HG02759 (cell line): ENCODE data around the gene PRPF6.

ENCODE experiments used
- ATAC-seq: cut with Tn5 transposase; IDR thresholded peaks from one replicate; pipeline ENCODE4 v1.9.1; 2021; ENCODE audit warnings: mild to moderate bottlenecking, moderate library complexity; ENCODE audit not compliant: unreplicated experiment

Gene PRPF6

GRCh38 chr20:64033981-64034493 is 53.1 kb downstream of the PRPF6 start:
- ATAC-seq: no peak

DNA sequence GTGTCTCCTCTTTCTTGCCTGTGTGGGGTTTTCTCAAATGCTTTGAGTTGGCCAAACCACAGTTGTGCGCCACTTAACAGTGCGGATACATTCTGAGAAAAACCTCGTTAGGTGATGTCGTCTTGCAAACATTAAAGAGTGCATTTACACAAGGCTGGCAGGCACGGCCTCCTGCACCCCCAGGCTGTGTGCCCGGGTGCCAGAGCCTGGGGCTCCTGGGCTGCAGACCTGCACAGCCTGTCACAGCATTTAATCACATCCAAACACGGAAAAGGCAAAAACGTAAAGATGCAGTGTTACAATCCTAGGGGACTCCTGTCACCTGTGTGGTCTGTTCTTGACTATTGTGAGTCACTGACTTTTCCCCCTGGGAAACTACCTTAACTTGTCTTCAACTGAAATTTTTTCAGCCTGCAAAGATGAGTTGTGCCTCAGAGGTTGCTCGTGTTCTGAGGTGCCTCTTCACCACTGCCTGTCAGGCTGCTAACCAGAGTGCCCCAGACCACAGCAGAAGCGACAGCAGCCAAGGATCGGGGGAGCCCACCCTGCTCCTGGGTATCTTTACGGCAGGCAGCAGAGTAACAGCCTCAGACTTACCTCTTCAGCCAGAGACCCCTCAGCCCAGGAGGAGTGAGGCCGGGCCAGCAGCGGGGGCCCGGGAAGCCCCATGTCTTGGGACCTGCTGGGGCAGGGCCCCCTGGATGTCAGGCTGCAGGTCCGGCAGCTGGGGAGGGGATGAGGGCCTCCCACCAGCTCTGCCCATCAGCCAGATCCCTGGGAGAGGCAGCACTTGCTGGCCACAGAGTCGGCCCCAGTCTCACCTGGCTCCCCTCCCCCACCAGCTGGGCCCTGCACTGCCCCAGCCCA is 54.4 kb downstream of the PRPF6 start:
- ATAC-seq: no peak

DNA sequence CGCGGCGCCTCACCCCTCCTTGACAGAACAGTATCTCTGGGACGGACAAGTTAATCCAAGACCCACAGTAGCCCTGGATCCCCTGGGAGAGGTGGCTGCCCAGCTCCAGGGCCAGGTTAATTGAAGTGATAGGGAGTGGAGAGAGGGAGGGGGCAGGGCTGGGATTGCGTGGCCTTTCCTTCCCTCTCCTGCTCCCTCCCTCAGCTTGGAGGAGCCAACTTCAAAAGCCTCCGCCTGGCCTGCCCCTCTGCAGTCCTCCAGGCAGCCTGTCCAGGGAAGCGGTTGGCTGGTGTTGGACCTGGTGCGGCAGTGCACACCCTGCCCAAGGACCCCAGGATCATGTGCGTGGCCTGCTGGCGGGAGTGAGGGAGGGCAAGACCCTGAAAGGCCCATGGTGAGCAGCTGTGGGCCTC is 55.0 kb downstream of the PRPF6 start, which contains the start of gene C20orf204:
TSS of gene C20orf204 (plus strand) at position 250 of the 413 bp plus-strand sequence. CDS start at position 392, 142 bp downstream.
- ATAC-seq: no peak

DNA sequence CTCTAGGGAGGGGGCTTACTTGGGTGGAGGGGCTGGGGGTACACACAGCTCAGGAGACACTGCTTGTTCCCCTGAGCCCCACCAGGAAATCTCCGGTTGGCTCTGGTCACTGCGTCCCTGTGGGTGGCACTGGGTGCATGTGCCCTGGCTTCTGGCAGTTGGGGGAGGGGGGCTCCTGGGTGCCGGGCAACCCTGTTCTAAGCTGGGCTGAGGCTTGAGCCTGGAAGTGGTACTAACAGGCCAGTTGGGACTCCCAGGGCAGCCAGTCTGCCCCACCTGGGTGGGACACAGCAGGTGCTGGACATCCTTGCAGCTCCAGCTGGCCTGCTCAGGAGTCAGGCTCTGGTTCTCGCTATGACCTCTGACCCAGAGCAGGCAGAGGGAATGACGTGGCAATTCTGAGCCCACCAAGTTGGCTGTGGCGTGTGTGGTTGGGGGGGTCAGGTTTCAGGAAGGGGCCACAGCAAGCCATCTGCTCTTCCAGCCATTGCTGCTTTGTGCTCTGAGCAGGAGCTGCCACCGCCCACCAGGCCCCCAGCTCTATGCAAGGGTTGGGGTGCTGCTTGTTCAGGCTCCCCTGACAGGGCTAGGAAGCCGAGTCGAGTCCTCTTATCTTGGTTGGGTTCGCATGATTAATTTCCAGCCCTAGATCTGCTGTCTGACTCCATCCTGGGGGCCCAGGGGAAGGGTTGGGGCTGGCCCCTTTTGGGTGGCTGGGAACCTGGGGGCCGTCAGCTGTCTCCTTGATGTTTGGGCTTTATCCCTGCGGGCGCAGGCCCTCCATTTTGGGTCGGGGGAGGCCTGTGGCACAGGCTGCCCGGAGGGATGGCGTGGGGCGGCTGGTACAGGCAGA is 55.6 kb downstream of the PRPF6 start:
- no peak for ATAC-seq

GRCh38 chr20:64037199-64037497 is 56.2 kb downstream of the PRPF6 start:
- ATAC-seq: no peak

GRCh38 chr20:64037498-64038213 is 56.7 kb downstream of the PRPF6 start:
- ATAC-seq: no peak

DNA sequence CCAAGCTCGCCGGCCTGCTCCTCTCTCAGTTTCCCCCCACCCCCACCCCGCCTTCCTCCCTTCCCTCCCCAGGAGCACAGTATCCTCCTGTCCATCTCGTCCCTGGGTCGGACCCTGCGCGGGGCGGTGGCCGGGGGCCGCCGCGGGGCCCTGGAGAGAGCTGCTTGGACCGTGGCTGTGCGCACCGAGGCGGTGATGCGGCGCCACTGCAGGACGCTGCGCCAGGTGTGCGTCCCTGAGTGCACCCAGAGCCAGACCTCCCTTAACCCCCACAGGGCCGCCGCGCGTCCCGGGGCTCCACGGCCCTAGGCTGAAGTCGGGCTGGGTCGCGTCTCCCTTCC is 57.3 kb downstream of the PRPF6 start:
- peak; percentile 38 for ATAC-seq

- peak; percentile 52 for ATAC-seq
These were observed 57.8 kb downstream of the PRPF6 start for GRCh38 chr20:64038565-64039292.

DNA sequence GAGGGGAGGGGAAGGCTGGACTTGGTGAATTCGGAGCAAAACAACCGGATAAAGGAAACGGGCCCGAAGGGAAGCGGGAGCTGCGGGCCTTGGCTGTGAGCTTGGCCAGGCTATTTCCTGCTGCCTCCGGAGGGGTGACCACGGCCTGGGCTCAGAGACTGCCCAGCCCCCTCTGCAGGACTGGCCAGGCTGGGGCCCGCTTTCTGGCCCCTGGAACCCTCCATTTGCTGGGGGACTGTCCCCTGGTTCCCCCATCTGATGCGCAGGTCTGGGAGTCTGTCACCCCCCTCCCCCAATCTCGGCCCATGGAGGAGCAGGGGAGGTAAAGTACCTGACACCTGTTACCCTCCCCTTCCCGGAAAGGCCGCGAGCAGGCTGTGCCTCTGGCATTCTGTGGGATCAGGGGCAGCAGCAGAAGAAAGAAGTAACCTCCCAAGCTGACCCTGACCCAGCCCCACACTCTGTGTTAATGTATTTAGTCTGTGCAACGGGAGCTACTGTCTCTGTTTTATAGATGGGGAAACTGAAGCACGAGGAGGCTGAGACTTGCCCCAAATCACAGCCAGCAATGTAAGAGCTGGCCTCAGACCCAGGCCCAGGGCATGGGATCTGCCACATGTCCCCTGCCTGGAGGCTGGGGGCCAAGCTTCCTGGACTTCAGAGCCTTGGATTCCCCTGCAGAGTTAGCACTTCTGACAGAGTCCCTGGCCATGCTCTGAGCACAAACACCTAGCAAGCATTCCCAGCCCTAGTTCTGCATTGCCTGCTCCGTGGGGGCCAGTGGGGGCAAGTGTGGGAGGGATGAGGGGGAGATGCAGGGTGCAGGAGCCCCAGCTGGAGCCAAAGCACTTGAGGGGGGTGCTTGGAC is 58.6 kb downstream of the PRPF6 start:
- no peak for ATAC-seq

DNA sequence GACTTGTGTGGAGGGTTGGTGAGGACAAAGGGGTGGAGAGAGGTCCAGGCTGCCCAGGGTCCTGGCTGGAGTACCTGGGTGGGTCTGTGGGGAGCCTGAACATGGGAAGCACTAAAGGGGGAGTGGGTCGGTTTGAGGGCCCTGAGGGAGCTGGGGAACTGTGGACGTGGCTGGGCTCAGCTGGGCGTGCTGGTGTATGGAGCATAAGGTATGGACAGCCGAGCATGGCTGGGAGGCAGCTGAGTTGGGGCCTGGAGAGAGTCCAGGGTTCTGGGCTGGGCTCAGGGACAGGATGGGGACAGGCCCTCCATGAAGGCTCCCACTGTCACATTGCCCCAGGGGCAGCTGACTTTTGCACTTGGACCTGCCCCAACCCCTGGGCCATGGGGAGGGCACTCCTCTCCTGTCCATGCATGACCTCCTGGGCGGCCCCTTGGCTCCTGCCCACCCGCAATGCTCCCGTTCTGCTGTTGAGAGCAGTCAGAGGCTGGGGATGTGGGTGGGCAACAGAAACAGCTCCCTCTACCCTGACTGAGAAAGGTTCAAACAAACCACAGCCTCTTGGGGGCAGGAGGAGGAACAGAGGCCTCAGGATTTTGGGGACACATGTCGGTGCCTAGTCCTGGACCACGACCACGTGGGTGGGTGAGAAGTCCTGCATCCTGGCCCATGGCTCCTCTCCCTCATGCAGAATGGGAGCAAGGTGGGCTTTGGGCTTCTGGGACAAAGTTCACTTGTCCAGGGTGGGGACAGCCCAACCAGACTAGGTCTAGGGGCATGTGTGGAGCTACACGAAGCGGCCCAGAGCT is 59.5 kb downstream of the PRPF6 start:
- no peak for ATAC-seq

- ATAC-seq: no peak
These were observed 60.3 kb downstream of the PRPF6 start for GRCh38 chr20:64041040-64041780.

DNA sequence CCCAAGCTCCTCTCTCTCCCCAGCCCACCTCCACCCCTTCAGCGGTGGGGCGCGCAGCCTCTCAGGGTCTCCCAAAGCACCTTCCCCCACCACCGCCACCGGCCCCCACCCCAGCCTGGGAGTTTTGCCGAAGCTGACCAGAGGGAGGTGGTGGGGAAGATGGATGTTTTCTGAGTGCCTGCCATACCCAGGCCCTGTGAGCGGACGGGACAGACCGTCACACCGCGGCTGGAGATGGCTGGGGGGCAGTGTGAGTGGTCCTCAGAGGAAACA is 60.8 kb downstream of the PRPF6 start:
- ATAC-seq: no peak

GRCh38 chr20:64042054-64042781 is 61.3 kb downstream of the PRPF6 start:
- ATAC-seq: no peak

- no peak for ATAC-seq
These were observed 62.8 kb downstream of the PRPF6 start for GRCh38 chr20:64043768-64044167.

GRCh38 chr20:64044484-64045247 is 63.7 kb downstream of the PRPF6 start:
- no peak for ATAC-seq

DNA sequence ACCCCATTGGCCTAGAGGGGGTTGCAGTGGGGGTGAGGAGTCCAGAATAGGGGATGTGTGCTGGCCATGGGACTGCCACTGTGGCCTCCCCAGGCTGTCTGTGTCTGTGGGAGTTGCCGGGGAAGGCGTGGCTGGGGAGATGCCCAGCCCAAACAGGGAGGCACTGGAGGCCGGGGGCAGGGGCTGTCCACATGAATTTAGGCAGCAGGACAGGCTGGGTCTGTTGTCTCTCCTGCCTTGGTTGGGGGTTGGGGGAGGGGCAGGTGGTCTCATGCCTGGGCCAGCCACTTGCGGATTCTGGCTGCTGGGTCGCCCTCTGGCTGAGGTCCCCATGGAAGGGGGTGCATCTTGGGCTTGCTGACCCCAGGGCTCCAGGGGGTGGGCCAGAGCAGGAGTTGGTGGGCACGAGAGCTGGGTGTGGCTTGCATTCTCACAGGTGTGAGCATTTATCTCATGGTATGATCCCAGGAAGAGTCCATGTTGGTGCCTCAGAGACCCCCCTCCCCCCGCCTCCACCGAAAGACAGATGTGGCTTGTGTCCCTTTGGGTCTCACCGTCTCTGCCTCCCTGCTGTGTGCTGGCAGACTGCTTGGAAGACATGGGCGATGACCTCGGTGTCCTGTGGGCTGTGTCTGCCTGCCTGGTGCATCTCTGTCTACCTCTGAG is 64.5 kb downstream of the PRPF6 start:
- ATAC-seq: no peak

DNA sequence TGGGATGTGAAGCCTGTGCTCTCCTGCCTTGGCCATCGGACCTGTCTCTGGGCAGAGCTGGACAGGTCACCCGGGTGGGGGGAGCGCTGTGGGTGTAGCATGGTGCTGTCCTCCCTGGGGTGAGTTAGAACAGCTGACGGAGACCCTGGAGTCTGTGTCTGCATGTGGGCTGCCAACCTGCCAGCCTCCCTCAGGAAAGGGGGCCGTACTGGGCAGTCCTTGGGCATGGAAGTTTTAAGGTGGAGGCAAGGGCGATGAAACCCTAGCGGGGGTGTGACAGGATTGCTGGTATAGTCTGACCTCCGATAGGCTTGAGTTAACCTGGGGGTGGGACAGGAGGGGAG is 66.1 kb downstream of the PRPF6 start:
- no peak for ATAC-seq
